NCI-H524 (cell line): Measurements from ENCODE around the gene FSTL4.

Experiments used
- DNase-seq, 2 experiments: peaks; one replicate each; lab custom pipeline; 2025; lab: John Stamatoyannopoulos, UW

FSTL4 gene

GRCh38 chr5:133262690-133263089, 349.7 kb downstream of the FSTL4 start:
- no peak for DNase-seq

GRCh38 chr5:133261993-133262392, 350.3 kb downstream of the FSTL4 start:
- no peak for DNase-seq

- no peak for DNase-seq
Observed at GRCh38 chr5:133260715-133261114, 351.6 kb downstream of the FSTL4 start.

GRCh38 chr5:133259199-133259997, 352.9 kb downstream of the FSTL4 start:
- DNase-seq = no peak

- no peak for DNase-seq
Observed at GRCh38 chr5:133257977-133258376, 354.4 kb downstream of the FSTL4 start.

GRCh38 chr5:133256276-133256675, 356.1 kb downstream of the FSTL4 start:
- no peak for DNase-seq

GRCh38 chr5:133254803-133255202, 357.5 kb downstream of the FSTL4 start:
- no peak for DNase-seq

GRCh38 chr5:133253671-133254070, 358.7 kb downstream of the FSTL4 start:
- no peak for DNase-seq

GRCh38 chr5:133253070-133253469, 359.3 kb downstream of the FSTL4 start:
- no peak for DNase-seq

GRCh38 chr5:133252133-133252480, 360.2 kb downstream of the FSTL4 start:
- DNase-seq = no peak

- no peak for DNase-seq
Observed at GRCh38 chr5:133251296-133252132, 360.8 kb downstream of the FSTL4 start.

GRCh38 chr5:133250527-133250926, 361.8 kb downstream of the FSTL4 start:
- no peak for DNase-seq

GRCh38 chr5:133249593-133249992, 362.7 kb downstream of the FSTL4 start:
- no peak for DNase-seq

- DNase-seq = peak in 1 of 2 experiments; percentile 29
Observed at GRCh38 chr5:133247881-133248624, 364.3 kb downstream of the FSTL4 start.

- DNase-seq = no peak
Observed at GRCh38 chr5:133247151-133247709, 365.1 kb downstream of the FSTL4 start.

GRCh38 chr5:133246376-133247150, 365.8 kb downstream of the FSTL4 start:
- no peak for DNase-seq

- no peak for DNase-seq
Observed at GRCh38 chr5:133246053-133246370, 366.3 kb downstream of the FSTL4 start.

- no peak for DNase-seq
Observed at GRCh38 chr5:133245191-133246052, 366.9 kb downstream of the FSTL4 start.

GRCh38 chr5:133244242-133244641, 368.1 kb downstream of the FSTL4 start:
- DNase-seq = no peak

GRCh38 chr5:133243196-133243595, 369.1 kb downstream of the FSTL4 start:
- no peak for DNase-seq
